Measurements from ENCODE around the gene TMPRSS7. TPM values are rescaled to one million over a fixed set of nuclear protein-coding genes. Genes with fewer than 3 reads are reported as not detected.
"Not testable (repeated sequence)": the region's sequence is repeated elsewhere in the genome, so short reads cannot be mapped to it uniquely, and the experiment has no call there.

Gene TMPRSS7
- total RNA-seq, 1 donor from 2014 or later: not detected

DNA sequence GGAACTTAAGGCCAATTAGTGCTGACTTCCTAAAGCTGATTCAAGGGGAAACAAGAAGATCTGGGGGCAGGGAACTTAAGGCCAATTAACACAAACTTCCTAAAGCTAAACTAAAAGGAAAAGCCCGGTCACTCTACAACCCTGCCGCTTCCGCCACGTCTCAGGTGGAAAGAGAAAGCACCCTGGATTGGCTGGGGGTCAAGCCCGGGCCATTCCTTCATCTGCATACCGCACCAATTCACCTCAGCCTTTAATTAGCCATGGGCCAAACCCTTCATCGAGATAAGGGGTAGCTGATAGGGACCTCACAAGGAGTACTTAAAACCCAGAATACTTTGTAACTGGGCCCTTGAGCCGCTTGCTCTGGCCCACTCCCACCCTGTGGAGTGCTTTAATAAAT, 14.4 kb downstream of the TMPRSS7 start:
- no peaks in the 10 kb centered on the region for H3K36me3 ChIP-seq
- no peaks in the 10 kb centered on the region for H3K9me3 ChIP-seq
- intact Hi-C loops (cut with DNase I): no loop called here
- H3K27ac ChIP-seq: no peak overlapping the region
- no peaks in the 10 kb centered on the region for H3K27me3 ChIP-seq
- TF ChIP-seq CTCF (IDR thresholded peaks at IDR 0.05): no peak
- DNase-seq (ENCODE audit: low spot score in 2 of 2): no peak
- H3K4me1 ChIP-seq: peaks cover 0 to under 1% of the 10 kb centered on the region in 2 donors
- no peak overlapping the region for H3K4me3 ChIP-seq

DNA sequence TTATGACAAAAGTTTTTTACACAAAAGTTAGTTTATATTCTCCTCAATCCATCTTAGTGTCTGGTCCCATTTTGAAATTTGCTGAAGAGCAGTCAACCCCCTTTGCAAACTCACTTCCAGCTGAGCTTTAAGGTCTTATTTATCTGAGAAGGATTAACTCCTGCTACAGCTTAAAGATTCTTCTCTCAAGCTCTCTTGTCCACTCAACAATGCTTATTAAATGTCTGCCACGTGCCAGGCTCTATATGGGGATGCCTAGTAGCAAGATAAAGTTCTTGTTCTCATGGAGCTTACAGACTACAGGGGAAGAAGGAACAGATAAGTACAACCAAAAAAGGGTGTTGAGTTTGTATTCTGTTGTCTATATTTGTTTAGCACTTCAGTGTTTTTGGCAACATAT, 18.7 kb downstream of the TMPRSS7 start:
- H3K4me3 ChIP-seq: no peak overlapping the region
- no peak overlapping the region for H3K27ac ChIP-seq
- H3K4me1 ChIP-seq: no peaks in the 10 kb centered on the region
- no peaks in the 10 kb centered on the region for H3K27me3 ChIP-seq
- TF ChIP-seq CTCF (IDR thresholded peaks at IDR 0.05): no peak
- intact Hi-C loops (cut with DNase I): no loop called here
- H3K9me3 ChIP-seq: no peaks in the 10 kb centered on the region
- no peak for DNase-seq (ENCODE audit: low spot score in 2 of 2)
- H3K36me3 ChIP-seq: no peaks in the 10 kb centered on the region

DNA sequence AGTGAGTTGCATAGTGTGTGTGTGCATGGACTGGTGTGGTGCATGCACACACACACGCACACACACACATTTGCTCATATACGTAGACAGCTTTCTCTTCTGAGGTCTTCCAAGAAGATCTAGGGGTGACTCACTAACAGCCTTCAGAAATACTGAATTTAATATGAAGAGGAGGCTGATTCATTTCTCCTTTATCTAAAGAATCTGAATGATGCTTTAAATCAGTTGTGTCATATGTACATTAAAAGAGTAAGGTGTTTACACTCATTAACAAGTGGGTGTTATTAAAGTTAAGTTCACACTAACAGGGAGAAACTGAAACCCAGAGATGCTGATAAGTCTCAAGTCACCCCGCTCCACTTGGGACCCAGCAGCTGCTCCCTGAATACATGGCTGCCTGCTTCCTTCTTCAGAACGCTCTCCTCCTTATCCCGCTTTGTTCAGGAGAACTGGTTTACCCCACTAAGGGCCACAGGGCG, 22.0 kb downstream of the TMPRSS7 start:
- intact Hi-C loops (cut with DNase I): no loop called here

GRCh38 chr3:112059497-112059896, 25.0 kb downstream of the TMPRSS7 start:
- Histone ChIP-seq H3K4me1 (peaks cover 0 to 3% of the 10 kb centered on the region in 2 donors), H3K9me3 (no peaks in the 10 kb centered on the region), H3K36me3 (no peaks in the 10 kb centered on the region), H3K27ac (no peak overlapping the region), H3K4me3 (no peak overlapping the region), H3K27me3 (no peaks in the 10 kb centered on the region)
- intact Hi-C loops (cut with DNase I): no loop called here
- DNase-seq (ENCODE audit: low spot score in 2 of 2): no peak
- no peak for TF ChIP-seq CTCF (IDR thresholded peaks at IDR 0.05)

More for the DNA sequence above, 22.0 kb downstream of the TMPRSS7 start:
- Histone ChIP-seq H3K9me3 (no peaks in the 10 kb centered on the region), H3K27me3 (no peaks in the 10 kb centered on the region), H3K4me3 (no peak overlapping the region), H3K27ac (no peak overlapping the region), H3K4me1 (peaks cover 0 to 3% of the 10 kb centered on the region in 2 donors), H3K36me3 (no peaks in the 10 kb centered on the region)
- DNase-seq (ENCODE audit: low spot score in 2 of 2): no peak
- TF ChIP-seq CTCF (IDR thresholded peaks at IDR 0.05): no peak

DNA sequence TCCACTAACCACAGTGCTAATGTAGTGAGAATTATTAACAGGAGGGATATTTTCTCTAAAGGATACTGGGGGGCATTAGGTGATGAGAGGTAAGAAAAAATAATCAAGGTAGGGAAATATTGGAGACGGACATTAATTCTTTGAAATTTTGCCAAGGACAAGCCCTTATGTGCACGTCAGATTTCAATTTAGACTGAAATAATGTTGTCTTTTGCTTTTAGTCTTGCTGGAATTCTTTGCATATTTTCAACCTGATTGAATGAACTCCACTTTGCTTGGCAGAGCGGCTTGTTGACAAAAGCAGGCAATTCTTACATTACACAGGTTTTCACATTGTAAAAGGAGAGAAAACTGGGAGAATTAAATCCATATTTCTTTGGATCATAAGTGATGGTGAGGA, 26.6 kb downstream of the TMPRSS7 start:
- H3K27ac ChIP-seq: peak overlapping the region; percentile 55 to 64
- H3K9me3 ChIP-seq: no peaks in the 10 kb centered on the region
- no peak overlapping the region for H3K4me3 ChIP-seq
- no peak for DNase-seq (ENCODE audit: low spot score in 2 of 2)
- H3K36me3 ChIP-seq: no peaks in the 10 kb centered on the region
- TF ChIP-seq CTCF (IDR thresholded peaks at IDR 0.05): no peak
- H3K4me1 ChIP-seq: peaks cover 0 to 3% of the 10 kb centered on the region in 2 donors
- no peaks in the 10 kb centered on the region for H3K27me3 ChIP-seq
- intact Hi-C loops (cut with DNase I): no loop called here

DNA sequence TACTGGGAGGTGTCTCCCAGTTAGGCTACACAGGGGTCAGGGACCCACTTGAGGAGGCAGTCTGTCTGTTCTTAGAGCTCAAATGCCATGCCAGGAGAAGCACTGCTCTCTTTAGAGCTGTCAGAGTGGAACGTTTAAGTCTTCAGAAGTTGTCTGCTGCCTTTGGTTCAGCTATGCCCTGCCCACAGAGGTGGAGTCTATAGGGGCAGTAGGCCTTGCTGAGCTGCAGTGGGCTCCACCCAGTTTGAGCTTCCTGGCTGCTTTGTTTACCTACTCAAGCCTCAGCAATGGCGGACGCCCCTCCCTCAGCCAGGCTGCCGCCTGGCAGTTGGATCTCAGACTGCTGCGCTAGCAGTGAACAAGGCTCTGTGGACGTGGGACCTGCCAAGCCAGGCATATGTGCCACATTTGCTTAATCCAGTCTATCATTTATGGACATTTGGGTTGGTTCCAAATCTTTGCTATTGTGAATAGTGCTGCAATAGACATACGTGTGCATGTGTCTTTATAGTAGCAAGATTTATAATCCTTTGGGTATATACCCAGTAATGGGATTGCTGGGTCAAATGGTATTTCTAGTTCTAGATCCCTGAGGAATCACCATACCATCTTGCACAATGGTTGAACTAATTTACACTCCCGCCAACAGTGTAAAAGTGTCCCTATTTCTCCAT, 38.0 kb downstream of the TMPRSS7 start:
- H3K9me3 ChIP-seq; H3K27ac ChIP-seq; H3K27me3 ChIP-seq; DNase-seq (ENCODE audit: low spot score in 2 of 2); H3K36me3 ChIP-seq; H3K4me3 ChIP-seq; H3K4me1 ChIP-seq; intact Hi-C loops (cut with DNase I): not testable (repeated sequence)

Measured in ascending aorta (tissue), 2 donors.